ENCODE results near the gene WWOX. TPM values are rescaled to one million over a fixed set of nuclear protein-coding genes. Genes with fewer than 3 reads are reported as not detected.

WWOX gene
- total RNA-seq, 1 donor from 2014 or later, result 43.2 TPM

DNA sequence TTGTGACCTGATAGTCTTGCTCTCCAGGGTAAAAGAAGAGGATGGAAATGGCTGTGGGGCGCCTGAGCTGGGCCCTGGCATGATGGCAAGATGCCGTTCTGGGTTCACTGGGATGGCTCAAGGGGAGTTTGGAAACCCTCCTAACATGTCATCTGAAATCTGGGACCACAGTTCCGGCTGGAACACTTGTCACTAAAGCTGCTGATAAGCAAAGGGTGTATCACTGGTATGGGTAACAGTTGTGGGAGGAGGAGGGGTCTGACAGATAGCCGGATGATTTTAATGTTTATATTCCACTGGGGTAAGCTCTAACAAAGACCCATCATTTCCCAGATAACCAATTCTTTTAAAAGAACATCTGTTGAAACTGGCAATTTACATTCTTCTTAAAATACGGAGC is 390.2 kb downstream of the WWOX start:
- Mint-ChIP-seq H3K36me3 (ENCODE audit: insufficient read depth) (peaks cover 1% of the 10 kb centered on the region), H3K27ac (peak overlapping the region; percentile 23), H3K4me1 (ENCODE audit: low read depth) (peaks cover 30% of the 10 kb centered on the region)

DNA sequence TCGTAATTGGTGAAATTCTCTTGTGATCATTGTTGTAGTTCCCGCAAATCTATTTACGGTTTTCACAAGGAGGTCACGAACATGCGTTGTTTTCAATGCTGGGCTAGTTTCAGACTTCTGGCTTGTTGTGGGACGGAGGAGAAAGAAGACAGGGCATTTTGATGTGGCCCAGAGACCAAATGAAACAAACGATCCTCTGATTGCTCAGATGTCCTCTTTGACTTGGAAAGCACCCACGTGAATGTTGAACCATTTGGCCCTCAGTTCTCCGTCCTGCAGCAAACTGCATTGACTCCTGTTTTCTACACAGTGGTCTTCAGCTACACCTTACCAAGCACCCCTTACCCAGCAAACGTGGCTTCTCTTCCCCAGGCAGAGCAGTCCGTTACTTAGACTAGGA is 391.0 kb downstream of the WWOX start:
- no peaks in the 10 kb centered on the region for H3K9me3 Mint-ChIP-seq (ENCODE audit: low read depth)
- peaks cover 1% of the 10 kb centered on the region for H3K36me3 Mint-ChIP-seq (ENCODE audit: insufficient read depth)
- H3K4me1 Mint-ChIP-seq (ENCODE audit: low read depth), result peaks cover 28% of the 10 kb centered on the region
- no peak overlapping the region for H3K4me3 Mint-ChIP-seq (ENCODE audit: low read depth)
- TF ChIP-seq, protein P1, sequence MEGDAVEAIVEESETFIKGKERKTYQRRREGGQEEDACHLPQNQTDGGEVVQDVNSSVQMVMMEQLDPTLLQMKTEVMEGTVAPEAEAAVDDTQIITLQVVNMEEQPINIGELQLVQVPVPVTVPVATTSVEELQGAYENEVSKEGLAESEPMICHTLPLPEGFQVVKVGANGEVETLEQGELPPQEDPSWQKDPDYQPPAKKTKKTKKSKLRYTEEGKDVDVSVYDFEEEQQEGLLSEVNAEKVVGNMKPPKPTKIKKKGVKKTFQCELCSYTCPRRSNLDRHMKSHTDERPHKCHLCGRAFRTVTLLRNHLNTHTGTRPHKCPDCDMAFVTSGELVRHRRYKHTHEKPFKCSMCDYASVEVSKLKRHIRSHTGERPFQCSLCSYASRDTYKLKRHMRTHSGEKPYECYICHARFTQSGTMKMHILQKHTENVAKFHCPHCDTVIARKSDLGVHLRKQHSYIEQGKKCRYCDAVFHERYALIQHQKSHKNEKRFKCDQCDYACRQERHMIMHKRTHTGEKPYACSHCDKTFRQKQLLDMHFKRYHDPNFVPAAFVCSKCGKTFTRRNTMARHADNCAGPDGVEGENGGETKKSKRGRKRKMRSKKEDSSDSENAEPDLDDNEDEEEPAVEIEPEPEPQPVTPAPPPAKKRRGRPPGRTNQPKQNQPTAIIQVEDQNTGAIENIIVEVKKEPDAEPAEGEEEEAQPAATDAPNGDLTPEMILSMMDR (IDR thresholded peaks at IDR 0.05; ENCODE audit: unreplicated experiment), result no peak
- H3K27ac Mint-ChIP-seq, result no peak overlapping the region
- H3K27me3 Mint-ChIP-seq, result no peaks in the 10 kb centered on the region
- no peak for DNase-seq (ENCODE audit: low spot score, unreplicated experiment)

More for the DNA sequence above, 390.2 kb downstream of the WWOX start:
- no peaks in the 10 kb centered on the region for H3K27me3 Mint-ChIP-seq
- TF ChIP-seq, protein P1 (IDR thresholded peaks at IDR 0.05; ENCODE audit: unreplicated experiment), result no peak
- no peaks in the 10 kb centered on the region for H3K9me3 Mint-ChIP-seq (ENCODE audit: low read depth)
- H3K4me3 Mint-ChIP-seq (ENCODE audit: low read depth), result no peak overlapping the region
- DNase-seq (ENCODE audit: low spot score, unreplicated experiment), result no peak

DNA sequence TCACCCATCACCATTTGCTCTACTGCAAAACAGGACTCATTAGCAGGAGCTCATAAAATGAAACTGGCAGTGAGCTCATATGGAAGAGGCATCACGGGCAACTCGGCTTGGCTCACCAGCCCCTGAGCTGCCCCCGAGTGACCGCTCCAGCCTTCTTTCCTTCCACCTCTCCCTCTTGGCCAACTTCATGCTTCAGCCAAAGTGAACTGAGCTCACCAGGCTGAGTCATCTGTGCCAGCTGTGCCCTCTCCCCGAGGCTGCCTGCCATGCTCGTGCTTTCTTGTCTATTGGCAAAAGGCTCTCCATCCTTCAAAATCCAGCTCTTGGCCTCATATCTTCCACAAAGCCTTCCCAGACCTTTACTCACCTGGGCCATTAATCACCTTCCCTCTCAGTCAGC is 391.4 kb downstream of the WWOX start:
- no peak for DNase-seq (ENCODE audit: low spot score, unreplicated experiment)
- Mint-ChIP-seq H3K9me3 (ENCODE audit: low read depth) (no peaks in the 10 kb centered on the region), H3K4me1 (ENCODE audit: low read depth) (peaks cover 28% of the 10 kb centered on the region), H3K27me3 (no peaks in the 10 kb centered on the region), H3K4me3 (ENCODE audit: low read depth) (no peak overlapping the region), H3K36me3 (ENCODE audit: insufficient read depth) (peaks cover 1% of the 10 kb centered on the region), H3K27ac (no peak overlapping the region)
- TF ChIP-seq, protein P1 (IDR thresholded peaks at IDR 0.05; ENCODE audit: unreplicated experiment), result no peak

DNA sequence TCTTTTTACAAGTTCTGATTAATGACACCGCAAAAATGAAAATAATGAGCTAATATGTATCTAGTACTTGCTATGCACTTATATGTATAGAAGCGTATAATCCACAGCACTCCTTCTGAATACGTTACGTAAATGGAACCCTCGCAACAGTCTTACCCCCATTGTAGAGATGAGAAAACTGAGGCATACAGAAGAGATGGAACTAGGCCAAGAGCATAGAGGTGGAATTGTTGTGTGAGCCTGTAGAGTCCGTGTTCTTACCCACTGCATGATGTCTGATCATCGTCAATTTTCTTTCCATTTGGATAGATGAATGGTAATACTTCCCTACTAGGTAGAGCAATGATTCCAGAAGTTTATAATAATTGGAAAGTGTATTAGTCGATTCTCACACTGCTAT is 394.1 kb downstream of the WWOX start:
- peaks cover 13% of the 10 kb centered on the region for H3K9me3 Mint-ChIP-seq (ENCODE audit: low read depth)
- TF ChIP-seq, protein P1 (IDR thresholded peaks at IDR 0.05; ENCODE audit: unreplicated experiment), result no peak
- peaks cover 3% of the 10 kb centered on the region for H3K36me3 Mint-ChIP-seq (ENCODE audit: insufficient read depth)
- no peak for DNase-seq (ENCODE audit: low spot score, unreplicated experiment)
- H3K4me3 Mint-ChIP-seq (ENCODE audit: low read depth), result no peak overlapping the region
- H3K27ac Mint-ChIP-seq, result no peak overlapping the region
- no peaks in the 10 kb centered on the region for H3K27me3 Mint-ChIP-seq
- H3K4me1 Mint-ChIP-seq (ENCODE audit: low read depth), result peaks cover 22% of the 10 kb centered on the region

DNA sequence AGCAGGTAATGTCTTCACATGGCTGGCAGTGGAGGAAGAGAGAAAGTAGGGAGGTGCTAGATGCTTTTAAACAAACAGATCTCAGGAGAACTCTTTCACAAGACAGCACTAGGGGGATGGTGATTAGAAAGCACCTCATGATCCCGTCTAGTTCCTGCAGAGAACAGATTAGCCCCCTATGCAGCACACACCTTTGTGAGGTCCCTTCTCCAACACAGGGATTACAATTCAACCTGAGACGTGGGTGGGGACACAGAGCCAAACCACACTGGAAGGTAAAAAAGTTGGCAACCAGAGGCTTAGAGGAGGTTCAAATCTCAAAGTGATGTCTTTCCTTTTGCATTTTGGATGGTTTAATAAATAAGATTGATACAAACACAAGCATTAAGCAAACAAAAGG is 394.7 kb downstream of the WWOX start:
- H3K27me3 Mint-ChIP-seq, result no peaks in the 10 kb centered on the region
- H3K4me1 Mint-ChIP-seq (ENCODE audit: low read depth), result peaks cover 17% of the 10 kb centered on the region
- H3K4me3 Mint-ChIP-seq (ENCODE audit: low read depth), result no peak overlapping the region
- peaks cover 3% of the 10 kb centered on the region for H3K36me3 Mint-ChIP-seq (ENCODE audit: insufficient read depth)
- DNase-seq (ENCODE audit: low spot score, unreplicated experiment), result no peak
- no peak overlapping the region for H3K27ac Mint-ChIP-seq
- TF ChIP-seq, protein P1 (IDR thresholded peaks at IDR 0.05; ENCODE audit: unreplicated experiment), result no peak
- H3K9me3 Mint-ChIP-seq (ENCODE audit: low read depth), result peaks cover 13% of the 10 kb centered on the region
